ENCODE measurements around the gene FOXC2. TPM values are rescaled to one million over a fixed set of nuclear protein-coding genes. Genes with fewer than 3 reads are reported as not detected.
A peak's percentile ranks its signal among the peaks of the same experiment; 100 is the strongest.

Gene FOXC2
- total and polyA plus RNA-seq, 2 experiments from 2014 or later, result 1.2 to 2.5 TPM

GRCh38 chr16:86611941-86612340 lies 45.3 kb downstream of the FOXC2 start:
- no peak overlapping the region for H3K4me2 ChIP-seq (ENCODE audit: unreplicated experiment)
- no peak for TF ChIP-seq EZH2 (IDR thresholded peaks at IDR 0.05; ENCODE audit: insufficient read depth, poor library complexity, severe bottlenecking)
- TF ChIP-seq EZH2phosphoT487 (IDR thresholded peaks at IDR 0.05; ENCODE audit: insufficient read depth, low read depth), result no peak

GRCh38 chr16:86614699-86615098 lies 48.1 kb downstream of the FOXC2 start:
- Histone ChIP-seq H3K9ac (no peak overlapping the region), H3K9me3 (ENCODE audit: low read depth) (no peaks in the 10 kb centered on the region), H4K20me1 (ENCODE audit: insufficient read depth) (no peaks in the 10 kb centered on the region), H3F3A (ENCODE audit: insufficient read depth) (peaks cover 2% of the 10 kb centered on the region; the same call in 1 of the 2 replicates), H3K27me3 (replicated peaks; ENCODE audit: insufficient read depth) (no peaks in the 10 kb centered on the region), H3K9me2 (ENCODE audit: insufficient read depth) (no peaks in the 10 kb centered on the region), H3K79me2 (ENCODE audit: insufficient read depth) (no peaks in the 10 kb centered on the region), H3K4me2 (ENCODE audit: unreplicated experiment) (no peak overlapping the region), H2AFZ (no peak overlapping the region), H3K36me3 (ENCODE audit: low read depth) (no peaks in the 10 kb centered on the region), H3K27ac (no peak overlapping the region), H3K4me3 (no peak overlapping the region), H3K4me1 (ENCODE audit: insufficient read depth) (peaks cover 17% of the 10 kb centered on the region)
- no peak for TF ChIP-seq EZH2phosphoT487 (IDR thresholded peaks at IDR 0.05; ENCODE audit: insufficient read depth, low read depth)
- in situ Hi-C loops (cut with MboI), result no loop called here
- no peak for DNase-seq
- 79 to 83% methylated on average over 5 of the region's 5 CpGs for WGBS, 2 experiments (ENCODE audit: low coverage in 1 of 2, low lambda C conversion rate in 2 of 2, missing lambda C conversion rate in 2 of 2)

More at GRCh38 chr16:86611941-86612340, 45.3 kb downstream of the FOXC2 start:
- no peaks in the 10 kb centered on the region for H4K20me1 ChIP-seq (ENCODE audit: insufficient read depth)
- H3K36me3 ChIP-seq (ENCODE audit: low read depth), result no peaks in the 10 kb centered on the region
- no peak overlapping the region for H3K27ac ChIP-seq
- no peak overlapping the region for H3K4me3 ChIP-seq
- peaks cover 31% of the 10 kb centered on the region for H3K4me1 ChIP-seq (ENCODE audit: insufficient read depth)
- no peak for DNase-seq
- peaks cover 14% of the 10 kb centered on the region for H3F3A ChIP-seq (ENCODE audit: insufficient read depth)
- WGBS, 2 experiments (ENCODE audit: low coverage in 1 of 2, low lambda C conversion rate in 2 of 2, missing lambda C conversion rate in 2 of 2), result 60 to 66% methylated on average over 3 of the region's 3 CpGs
- no peak overlapping the region for H3K9ac ChIP-seq
- no peak overlapping the region for H2AFZ ChIP-seq
- no peaks in the 10 kb centered on the region for H3K9me2 ChIP-seq (ENCODE audit: insufficient read depth)
- H3K27me3 ChIP-seq (replicated peaks; ENCODE audit: insufficient read depth), result no peaks in the 10 kb centered on the region
- H3K79me2 ChIP-seq (ENCODE audit: insufficient read depth), result no peaks in the 10 kb centered on the region
- no peaks in the 10 kb centered on the region for H3K9me3 ChIP-seq (ENCODE audit: low read depth)
- in situ Hi-C loops (cut with MboI), result no loop called here

GRCh38 chr16:86616906-86617305 lies 50.3 kb downstream of the FOXC2 start:
- no peaks in the 10 kb centered on the region for H4K20me1 ChIP-seq (ENCODE audit: insufficient read depth)
- H3F3A ChIP-seq (ENCODE audit: insufficient read depth), result no peaks in the 10 kb centered on the region
- no peak overlapping the region for H3K27ac ChIP-seq
- no peaks in the 10 kb centered on the region for H3K9me2 ChIP-seq (ENCODE audit: insufficient read depth)
- H3K79me2 ChIP-seq (ENCODE audit: insufficient read depth), result no peaks in the 10 kb centered on the region
- DNase-seq, result no peak
- no peak overlapping the region for H3K9ac ChIP-seq
- in situ Hi-C loops (cut with MboI), result no loop called here
- H3K4me2 ChIP-seq (ENCODE audit: unreplicated experiment), result no peak overlapping the region
- no peak overlapping the region for H2AFZ ChIP-seq
- no peak overlapping the region for H3K4me3 ChIP-seq
- TF ChIP-seq EZH2phosphoT487 (IDR thresholded peaks at IDR 0.05; ENCODE audit: insufficient read depth, low read depth), result no peak
- no peak for TF ChIP-seq EZH2 (IDR thresholded peaks at IDR 0.05; ENCODE audit: insufficient read depth, poor library complexity, severe bottlenecking)
- 48 to 55% methylated on average over 5 of the region's 5 CpGs for WGBS, 2 experiments (ENCODE audit: low coverage in 1 of 2, low lambda C conversion rate in 2 of 2, missing lambda C conversion rate in 2 of 2)
- no peaks in the 10 kb centered on the region for H3K9me3 ChIP-seq (ENCODE audit: low read depth)
- no peaks in the 10 kb centered on the region for H3K27me3 ChIP-seq (replicated peaks; ENCODE audit: insufficient read depth)
- H3K36me3 ChIP-seq (ENCODE audit: low read depth), result no peaks in the 10 kb centered on the region
- H3K4me1 ChIP-seq (ENCODE audit: insufficient read depth), result peaks cover 4% of the 10 kb centered on the region

- no peaks in the 10 kb centered on the region for H3K27me3 ChIP-seq (replicated peaks; ENCODE audit: insufficient read depth)
- no peak overlapping the region for H3K4me2 ChIP-seq (ENCODE audit: unreplicated experiment)
- H3K4me3 ChIP-seq, result no peak overlapping the region
- H3F3A ChIP-seq (ENCODE audit: insufficient read depth), result no peaks in the 10 kb centered on the region
- whole genome bisulfite sequencing, 2 experiments (ENCODE audit: low coverage in 1 of 2, low lambda C conversion rate in 2 of 2, missing lambda C conversion rate in 2 of 2), result 72 to 73% methylated on average over 16 of the region's 16 CpGs
- H3K79me2 ChIP-seq (ENCODE audit: insufficient read depth), result no peaks in the 10 kb centered on the region
- peaks cover 3% of the 10 kb centered on the region; the same call in 1 of the 2 replicates for H3K4me1 ChIP-seq (ENCODE audit: insufficient read depth)
- TF ChIP-seq EZH2 (IDR thresholded peaks at IDR 0.05; ENCODE audit: insufficient read depth, poor library complexity, severe bottlenecking) (no peak), EZH2phosphoT487 (IDR thresholded peaks at IDR 0.05; ENCODE audit: insufficient read depth, low read depth) (no peak)
- no peak overlapping the region for H2AFZ ChIP-seq
- no peak overlapping the region for H3K9ac ChIP-seq
- H3K9me2 ChIP-seq (ENCODE audit: insufficient read depth), result no peaks in the 10 kb centered on the region
- no peak overlapping the region for H3K27ac ChIP-seq
- peak; percentile 25 for DNase-seq
- no peaks in the 10 kb centered on the region for H3K9me3 ChIP-seq (ENCODE audit: low read depth)
- no peaks in the 10 kb centered on the region for H4K20me1 ChIP-seq (ENCODE audit: insufficient read depth)
- no peaks in the 10 kb centered on the region for H3K36me3 ChIP-seq (ENCODE audit: low read depth)
- in situ Hi-C loops (cut with MboI), result no loop called here
These were observed 52.0 kb downstream of the FOXC2 start for GRCh38 chr16:86618431-86619238.

Other genes starting within 250 kb of the FOXC2 start
- 1.5 and 4.0 TPM in 2 replicates for gene FOXF1, start 56.3 kb upstream of the FOXC2 start, total RNA-seq (2014; rRNA removed; shearing (Covaris generic))
- 4.2 and 4.6 TPM in 2 replicates for gene FOXF1, start 56.3 kb upstream of the FOXC2 start, polyA plus RNA-seq (2016; fragmentation: Nextera tagmentation; extraction: Ambion mirVana)
- 12.9 and 14.0 TPM in 2 replicates for gene MTHFSD, start 11.6 kb upstream of the FOXC2 start, total RNA-seq (2014; rRNA removed; shearing (Covaris generic))
- 12.4 and 14.0 TPM in 2 replicates for gene MTHFSD, start 11.6 kb upstream of the FOXC2 start, polyA plus RNA-seq (2016; fragmentation: Nextera tagmentation; extraction: Ambion mirVana)
- 13.0 and 14.5 TPM in 2 replicates for gene FOXL1, start 11.7 kb downstream of the FOXC2 start, total RNA-seq (2014; rRNA removed; shearing (Covaris generic))
- 4.7 and 4.9 TPM in 2 replicates for gene FOXL1, start 11.7 kb downstream of the FOXC2 start, polyA plus RNA-seq (2016; fragmentation: Nextera tagmentation; extraction: Ambion mirVana)

All from GM23248 (cell line).